ENCODE data around the gene CEBPZOS. TPM values are rescaled to one million over a fixed set of nuclear protein-coding genes. Genes with fewer than 3 reads are reported as not detected.

Gene CEBPZOS
- total RNA-seq, 1 experiment from 2014 or later: 46.8 TPM

DNA sequence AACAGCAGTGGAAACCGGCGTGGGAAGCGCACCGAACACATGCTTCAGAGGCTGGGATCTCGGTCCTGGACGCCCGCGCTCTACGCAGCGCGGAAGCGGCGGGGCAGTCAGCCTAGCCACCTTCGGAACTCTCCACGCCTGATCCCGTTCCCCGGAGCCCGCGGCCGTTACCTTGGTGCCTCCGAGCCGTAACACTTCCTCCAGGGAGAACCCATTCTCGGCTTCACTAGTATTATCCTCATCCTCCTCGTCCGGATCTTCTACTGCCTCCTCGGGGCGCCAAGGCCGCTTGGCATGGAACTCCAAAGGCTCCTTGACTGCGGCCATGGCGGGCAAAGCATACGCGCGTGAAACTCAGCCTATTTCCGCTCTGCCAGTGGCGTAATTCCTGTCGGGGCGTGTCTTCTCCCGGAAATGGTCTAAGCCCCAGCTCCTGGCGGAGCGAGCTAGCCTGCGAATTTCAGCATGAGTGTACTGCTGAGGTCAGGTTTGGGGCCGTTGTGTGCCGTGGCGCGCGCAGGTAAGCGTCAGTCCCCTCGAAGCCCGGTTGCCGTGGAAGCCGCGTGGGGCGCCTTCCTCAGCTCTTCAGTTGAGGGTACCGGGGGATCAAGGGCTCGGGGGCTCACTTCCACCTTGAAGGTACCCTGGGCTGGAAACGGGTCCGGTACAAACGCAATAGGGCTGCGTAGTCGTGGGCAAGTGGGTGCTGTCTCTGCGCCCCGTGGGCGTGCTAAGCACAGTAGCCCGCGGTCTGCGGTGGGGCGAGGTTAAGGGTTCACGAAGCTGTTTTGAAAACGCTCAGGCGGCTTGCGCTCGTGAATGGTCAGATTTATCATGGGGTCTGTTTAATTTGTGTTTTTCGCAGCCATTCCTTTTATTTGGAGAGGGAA, 35.2 kb downstream of the CEBPZOS start, which contains the start of the genes CEBPZ and NDUFAF7:
TSS of gene CEBPZ (minus strand) at position 356 of the 890 bp plus-strand sequence. CDS start at position 327, 29 bp downstream.
TSS of gene NDUFAF7 (plus strand) at position 418 of the 890 bp plus-strand sequence. CDS start at position 466, 48 bp downstream.
- RAD21 ChIA-PET (ENCODE audit: low non-redundant PET in 1 of 2, low total read pairs in 2 of 2, uncharacterized antibody in 2 of 2, unreplicated experiment in 2 of 2): interaction anchor here in 1 of 2 experiments (0.6 kb wide), 1 partner anchor 228 kb away, joined by 3 read pairs; no protein-coding TSS in a partner anchor
- peaks cover 14 to 23% of the 10 kb centered on the region in 2 experiments for H3K4me1 ChIP-seq (ENCODE audit: control insufficient read depth in 1 of 2, insufficient read depth in 2 of 2, low read length in 2 of 2)
- TF ChIP-seq CBX3 (IDR thresholded peaks at IDR 0.05; ENCODE audit: low read depth) (peak; percentile 28; the same call in 1 of the 2 replicates), FOSL1 (IDR thresholded peaks at IDR 0.05; ENCODE audit: low read depth) (no peak), ZNF274 (IDR thresholded peaks at IDR 0.05; ENCODE audit: low read depth, low read length) (no peak), EZH2 (IDR thresholded peaks at IDR 0.05) (no peak), JUND (IDR thresholded peaks at IDR 0.05) (no peak), POLR2AphosphoS5 (IDR thresholded peaks at IDR 0.05; ENCODE audit: low read depth, low read length) (peak; percentile 98), CEBPB (IDR thresholded peaks at IDR 0.05; ENCODE audit: low read depth) (peak; percentile 15; the same call in 1 of the 2 replicates), SRF (IDR thresholded peaks at IDR 0.05; ENCODE audit: low read depth) (no peak), EZH2phosphoT487 (IDR thresholded peaks at IDR 0.05; ENCODE audit: borderline replicate concordance) (no peak), ELF1 (IDR thresholded peaks at IDR 0.05; ENCODE audit: borderline replicate concordance, low read depth) (peak; percentile 75), EGR1 (IDR thresholded peaks at IDR 0.05; ENCODE audit: low read depth) (no peak), SIN3A (IDR thresholded peaks at IDR 0.05; ENCODE audit: low read depth) (peak; percentile 94), RAD21 (IDR thresholded peaks at IDR 0.05; ENCODE audit: low read depth) (no peak), SP1 (IDR thresholded peaks at IDR 0.05; ENCODE audit: low read depth) (peak; percentile 44), POLR2A (IDR thresholded peaks at IDR 0.05; ENCODE audit: borderline replicate concordance, extremely low read depth, insufficient read depth, insufficient read length) (peak; percentile 88), MAX (IDR thresholded peaks at IDR 0.05) (peak; percentile 92)
- TF ChIP-seq, protein P1, sequence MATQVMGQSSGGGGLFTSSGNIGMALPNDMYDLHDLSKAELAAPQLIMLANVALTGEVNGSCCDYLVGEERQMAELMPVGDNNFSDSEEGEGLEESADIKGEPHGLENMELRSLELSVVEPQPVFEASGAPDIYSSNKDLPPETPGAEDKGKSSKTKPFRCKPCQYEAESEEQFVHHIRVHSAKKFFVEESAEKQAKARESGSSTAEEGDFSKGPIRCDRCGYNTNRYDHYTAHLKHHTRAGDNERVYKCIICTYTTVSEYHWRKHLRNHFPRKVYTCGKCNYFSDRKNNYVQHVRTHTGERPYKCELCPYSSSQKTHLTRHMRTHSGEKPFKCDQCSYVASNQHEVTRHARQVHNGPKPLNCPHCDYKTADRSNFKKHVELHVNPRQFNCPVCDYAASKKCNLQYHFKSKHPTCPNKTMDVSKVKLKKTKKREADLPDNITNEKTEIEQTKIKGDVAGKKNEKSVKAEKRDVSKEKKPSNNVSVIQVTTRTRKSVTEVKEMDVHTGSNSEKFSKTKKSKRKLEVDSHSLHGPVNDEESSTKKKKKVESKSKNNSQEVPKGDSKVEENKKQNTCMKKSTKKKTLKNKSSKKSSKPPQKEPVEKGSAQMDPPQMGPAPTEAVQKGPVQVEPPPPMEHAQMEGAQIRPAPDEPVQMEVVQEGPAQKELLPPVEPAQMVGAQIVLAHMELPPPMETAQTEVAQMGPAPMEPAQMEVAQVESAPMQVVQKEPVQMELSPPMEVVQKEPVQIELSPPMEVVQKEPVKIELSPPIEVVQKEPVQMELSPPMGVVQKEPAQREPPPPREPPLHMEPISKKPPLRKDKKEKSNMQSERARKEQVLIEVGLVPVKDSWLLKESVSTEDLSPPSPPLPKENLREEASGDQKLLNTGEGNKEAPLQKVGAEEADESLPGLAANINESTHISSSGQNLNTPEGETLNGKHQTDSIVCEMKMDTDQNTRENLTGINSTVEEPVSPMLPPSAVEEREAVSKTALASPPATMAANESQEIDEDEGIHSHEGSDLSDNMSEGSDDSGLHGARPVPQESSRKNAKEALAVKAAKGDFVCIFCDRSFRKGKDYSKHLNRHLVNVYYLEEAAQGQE (IDR thresholded peaks at IDR 0.05; ENCODE audit: low read depth): no peak
- TF ChIP-seq, protein P2, sequence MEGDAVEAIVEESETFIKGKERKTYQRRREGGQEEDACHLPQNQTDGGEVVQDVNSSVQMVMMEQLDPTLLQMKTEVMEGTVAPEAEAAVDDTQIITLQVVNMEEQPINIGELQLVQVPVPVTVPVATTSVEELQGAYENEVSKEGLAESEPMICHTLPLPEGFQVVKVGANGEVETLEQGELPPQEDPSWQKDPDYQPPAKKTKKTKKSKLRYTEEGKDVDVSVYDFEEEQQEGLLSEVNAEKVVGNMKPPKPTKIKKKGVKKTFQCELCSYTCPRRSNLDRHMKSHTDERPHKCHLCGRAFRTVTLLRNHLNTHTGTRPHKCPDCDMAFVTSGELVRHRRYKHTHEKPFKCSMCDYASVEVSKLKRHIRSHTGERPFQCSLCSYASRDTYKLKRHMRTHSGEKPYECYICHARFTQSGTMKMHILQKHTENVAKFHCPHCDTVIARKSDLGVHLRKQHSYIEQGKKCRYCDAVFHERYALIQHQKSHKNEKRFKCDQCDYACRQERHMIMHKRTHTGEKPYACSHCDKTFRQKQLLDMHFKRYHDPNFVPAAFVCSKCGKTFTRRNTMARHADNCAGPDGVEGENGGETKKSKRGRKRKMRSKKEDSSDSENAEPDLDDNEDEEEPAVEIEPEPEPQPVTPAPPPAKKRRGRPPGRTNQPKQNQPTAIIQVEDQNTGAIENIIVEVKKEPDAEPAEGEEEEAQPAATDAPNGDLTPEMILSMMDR (IDR thresholded peaks at IDR 0.05 in 2 of 3, conservative IDR thresholded peaks at IDR 0.05 in 1 of 3; ENCODE audit: borderline replicate concordance in 1 of 3, insufficient read depth in 1 of 3, low read depth in 2 of 3, low read length in 2 of 3): no peak
- TF ChIP-seq, protein P3, sequence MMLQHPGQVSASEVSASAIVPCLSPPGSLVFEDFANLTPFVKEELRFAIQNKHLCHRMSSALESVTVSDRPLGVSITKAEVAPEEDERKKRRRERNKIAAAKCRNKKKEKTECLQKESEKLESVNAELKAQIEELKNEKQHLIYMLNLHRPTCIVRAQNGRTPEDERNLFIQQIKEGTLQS (IDR thresholded peaks at IDR 0.05): no peak

More for the DNA sequence above, 35.2 kb downstream of the CEBPZOS start, which contains the start of the genes CEBPZ and NDUFAF7:
- Histone ChIP-seq H3K4me2 (ENCODE audit: low read length) (peak within 1 kb of the TSS; percentile 92), H3K79me2 (ENCODE audit: insufficient read depth, low read length) (peaks cover 90% of the 10 kb centered on the region), H3K9me3 (ENCODE audit: control insufficient read depth in 1 of 2, insufficient read depth in 1 of 2, low read depth in 1 of 2, low read length in 2 of 2) (no peaks in the 10 kb centered on the region), H2AFZ (ENCODE audit: low read depth, low read length, poor library complexity, severe bottlenecking) (peak within 1 kb of the TSS; percentile 27), H3K27me3 (ENCODE audit: insufficient read depth, low read length) (no peaks in the 10 kb centered on the region), H3K9me2 (ENCODE audit: insufficient read depth) (no peaks in the 10 kb centered on the region), H3K27ac (ENCODE audit: low read depth, low read length) (peak within 1 kb of the TSS; percentile 57), H4K20me1 (ENCODE audit: insufficient read depth) (peaks cover 10% of the 10 kb centered on the region; the same call in 1 of the 2 replicates), H3K36me3 (ENCODE audit: control insufficient read depth in 1 of 2, insufficient read depth in 2 of 2, low read length in 2 of 2) (peaks cover 19 to 22% of the 10 kb centered on the region in 2 experiments; a peak in 3 of 4 replicates), H3K9ac (ENCODE audit: low read length) (peak within 1 kb of the TSS; percentile 95), H3K4me3 (replicated peaks in 1 of 2; ENCODE audit: low read depth in 1 of 2, low read length in 2 of 2) (peak within 1 kb of the TSS; percentile 93 to 95)
- BruUV-seq (replicated peaks): no TSS peak
- CTCF ChIA-PET: interaction anchor here (1.2 kb wide), 1 partner anchor 164 kb away, joined by 3 read pairs; no protein-coding TSS in a partner anchor
- ATAC-seq: peak; percentile 93
- peak; percentile 80 for DNase-seq (ENCODE audit: low read depth, low spot score)
- intact Hi-C loops (cut with micrococcal nuclease): no loop called here
- POLR2A ChIA-PET: interaction anchor here (1.0 kb wide), 1 partner anchor 20 kb away, joined by 4 read pairs; no protein-coding TSS in a partner anchor
